NCI-H510A (cell line): ENCODE data around the gene ANKRD22.

Experiments used
- DNase-seq: peaks from one replicate; lab custom pipeline; 2025; lab: John Stamatoyannopoulos, UW

Gene ANKRD22

GRCh38 chr10:88794731-88795130, 56.9 kb downstream of the ANKRD22 start:
- no peak for DNase-seq

- no peak for DNase-seq
Measured at GRCh38 chr10:88793712-88794299, 57.8 kb downstream of the ANKRD22 start.

GRCh38 chr10:88792661-88793060, 59.0 kb downstream of the ANKRD22 start:
- no peak for DNase-seq

- DNase-seq, result no peak
Measured at GRCh38 chr10:88791924-88792323, 59.7 kb downstream of the ANKRD22 start.

- no peak for DNase-seq
Measured at GRCh38 chr10:88788924-88789323, 62.7 kb downstream of the ANKRD22 start.

GRCh38 chr10:88787463-88787862, 64.2 kb downstream of the ANKRD22 start:
- DNase-seq, result no peak

GRCh38 chr10:88786032-88786770, 65.4 kb downstream of the ANKRD22 start:
- DNase-seq, result no peak

- no peak for DNase-seq
Measured at GRCh38 chr10:88783724-88784123, 67.9 kb downstream of the ANKRD22 start.

- DNase-seq, result no peak
Measured at GRCh38 chr10:88782222-88782621, 69.4 kb downstream of the ANKRD22 start.

- DNase-seq, result no peak
Measured at GRCh38 chr10:88781206-88781605, 70.4 kb downstream of the ANKRD22 start.
